ENCODE measurements around the gene TTC27. TPM values are rescaled to one million over a fixed set of nuclear protein-coding genes. Genes with fewer than 3 reads are reported as not detected.

TTC27 gene
- total and polyA plus RNA-seq, 2 of the 13 experiments (the other 11 are each of a cell fraction or from before 2014, with no cell fraction given), result 26.7 to 44.7 TPM

GRCh38 chr2:32706815-32707579 lies 79.1 kb downstream of the TTC27 start:
- DNase-seq (ENCODE audit: low spot score), result no peak
- Histone ChIP-seq H3K27ac (ENCODE audit: extremely low read length, insufficient read depth, low read length) (no peak overlapping the region), H4K20me1 (ENCODE audit: insufficient read depth, low read length) (no peaks in the 10 kb centered on the region), H3K36me3 (replicated peaks in 1 of 2; ENCODE audit: control insufficient read depth in 1 of 2, insufficient read depth in 2 of 2, low read length in 2 of 2) (peaks cover 5 to 38% of the 10 kb centered on the region in 2 experiments; a peak in 4 of 5 replicates), H3K9ac (ENCODE audit: insufficient read depth, low read depth, low read length) (no peak overlapping the region), H3K9me3 (ENCODE audit: low read length) (no peaks in the 10 kb centered on the region), H3K27me3 (ENCODE audit: control insufficient read depth in 1 of 2, insufficient read depth in 2 of 2, low read length in 2 of 2) (no peaks in the 10 kb centered on the region), H3K79me2 (ENCODE audit: insufficient read depth, low read length) (no peaks in the 10 kb centered on the region), H3K4me2 (ENCODE audit: low read depth, low read length) (no peak overlapping the region), H3K4me1 (ENCODE audit: insufficient read depth, low read length) (peaks cover 6% of the 10 kb centered on the region), H3K4me3 (replicated peaks in 1 of 3; ENCODE audit: insufficient read depth in 1 of 3, low read depth in 2 of 3, low read length in 3 of 3) (no peak overlapping the region), H2AFZ (ENCODE audit: low read length) (no peak overlapping the region)
- ATAC-seq, result no peak
- 97% methylated on average over 5 of the region's 5 CpGs for WGBS (ENCODE audit: low lambda C conversion rate)
- ChIA-PET CTCF (ENCODE audit: low intra/inter-chr PET ratio, low total read pairs) (no interaction called here), POLR2A (no interaction called here)
- in situ Hi-C loops (cut with HindIII; ENCODE audit: extremely low pct_ligation_motif_present, low pct_unique_long_range_greater_than_20kb) (no loop called here), intact Hi-C loops (cut with micrococcal nuclease; ENCODE audit: unreplicated experiment) (no loop called here)
- TF ChIP-seq HNRNPLL (IDR thresholded peaks at IDR 0.05; ENCODE audit: low read depth, low read length, poor library complexity, severe bottlenecking), result no peak
- TF ChIP-seq ZNF841 (CRISPR knock-in tag; IDR thresholded peaks at IDR 0.05; ENCODE audit: borderline replicate concordance), result no peak
- TF ChIP-seq AHR (CRISPR knock-in tag; IDR thresholded peaks at IDR 0.05), result no peak
- no peak for TF ChIP-seq RBM39 (IDR thresholded peaks at IDR 0.05; ENCODE audit: low read depth, low read length, poor library complexity, severe bottlenecking)
- TF ChIP-seq ZNF382 (CRISPR knock-in tag; IDR thresholded peaks at IDR 0.05; ENCODE audit: borderline replicate concordance), result no peak
- TF ChIP-seq SNAI1 (CRISPR knock-in tag; IDR thresholded peaks at IDR 0.05; ENCODE audit: borderline replicate concordance), result no peak
- TF ChIP-seq ZFP91 (CRISPR knock-in tag; IDR thresholded peaks at IDR 0.05; ENCODE audit: borderline replicate concordance), result no peak
- no peak for TF ChIP-seq THAP9 (CRISPR knock-in tag; IDR thresholded peaks at IDR 0.05; ENCODE audit: borderline replicate concordance)
- TF ChIP-seq ZBTB3 (CRISPR knock-in tag; IDR thresholded peaks at IDR 0.05; ENCODE audit: borderline replicate concordance, low read depth), result no peak
- TF ChIP-seq ZNF430 (CRISPR knock-in tag; IDR thresholded peaks at IDR 0.05), result no peak
- TF ChIP-seq EHMT2 (IDR thresholded peaks at IDR 0.05; ENCODE audit: borderline replicate concordance, low read depth, low read length), result no peak
- no peak for TF ChIP-seq ZNF652 (CRISPR knock-in tag; IDR thresholded peaks at IDR 0.05; ENCODE audit: borderline replicate concordance, low read depth)
- no peak for TF ChIP-seq ZNF674 (CRISPR knock-in tag; IDR thresholded peaks at IDR 0.05; ENCODE audit: low read depth)
- no peak for TF ChIP-seq TEAD2 (CRISPR knock-in tag; IDR thresholded peaks at IDR 0.05)
- no peak for TF ChIP-seq NFIC (IDR thresholded peaks at IDR 0.05; ENCODE audit: low read length)
- TF ChIP-seq HMG20A (CRISPR knock-in tag; IDR thresholded peaks at IDR 0.05; ENCODE audit: borderline replicate concordance), result no peak
- FAIRE-seq, result no peak
- no TSS peak for BruUV-seq (replicated peaks)

Data from HepG2 (cell line).